Naive thymus-derived CD4-positive, alpha-beta T cell (primary cell): Measurements from ENCODE around the gene LZTS2. TPM values are rescaled to one million over a fixed set of nuclear protein-coding genes. Genes with fewer than 3 reads are reported as not detected.
A peak's percentile ranks its signal among the peaks of the same experiment; 100 is the strongest.

Experiments used
- ATAC-seq: fragments of 150-1000 bp; cut with Tn5 transposase; 2 replicates; pipeline ENCODE4 v1.10.0; 2021; ENCODE audit warnings: mild to moderate bottlenecking, moderate library complexity
- CTCF ChIA-PET: fragments of 350-600 bp; sonication (Branson Sonifier 250); formaldehyde crosslinking; loops from one replicate; lab custom pipeline; 2021; ENCODE audit warnings: antibody characterized with exemption; lab: Charles Lee
- POLR2A ChIA-PET: fragments of 350-600 bp; sonication (Branson Sonifier 250); formaldehyde crosslinking; loops from one replicate; lab custom pipeline; 2021; ENCODE audit warnings: antibody characterized with exemption, inconsistent platforms; lab: Charles Lee
- DNase-seq, 9 donors: peaks; one replicate each; pipeline versions ENCODE4 v3.0.0 to v3.0.0-alpha.2; 2020 to 2022; ENCODE audit warnings: mixed read lengths in 1 of 9
- H3K27ac ChIP-seq: one replicate; pipeline ENCODE4 v1.7.0; 2013; ENCODE audit warnings: mild to moderate bottlenecking, low read depth, low read length, moderate library complexity
- H3K27me3 ChIP-seq, 2 donors: one replicate each; pipeline ENCODE4 v1.7.0; 2013; ENCODE audit warnings: low read length in 2 of 2, mild to moderate bottlenecking in 2 of 2, moderate library complexity in 2 of 2; ENCODE audit not compliant: control insufficient read depth in 2 of 2, insufficient read depth in 2 of 2
- H3K36me3 ChIP-seq, 3 experiments: 1 replicate in 2 of 3; 2 replicates in 1 of 3; pipeline ENCODE4 v1.7.0; 2013; ENCODE audit warnings: low read length in 3 of 3, mild to moderate bottlenecking in 3 of 3, moderate library complexity in 1 of 3; ENCODE audit not compliant: insufficient read depth in 3 of 3, control insufficient read depth in 2 of 3
- H3K4me1 ChIP-seq, 2 donors: one replicate each; pipeline ENCODE4 v1.7.0; 2013; ENCODE audit warnings: low read length in 2 of 2, mild to moderate bottlenecking in 2 of 2, moderate library complexity in 1 of 2; ENCODE audit not compliant: control insufficient read depth in 2 of 2, insufficient read depth in 2 of 2
- H3K4me3 ChIP-seq: 2 replicates; pipeline ENCODE4 v1.7.0; 2013; ENCODE audit warnings: mild to moderate bottlenecking, low read length
- H3K9me3 ChIP-seq, 3 experiments: 1 replicate in 2 of 3; 2 replicates in 1 of 3; pipeline ENCODE4 v1.7.0; 2013; ENCODE audit warnings: low read length in 3 of 3; ENCODE audit not compliant: control insufficient read depth in 2 of 3
- H3K27ac Mint-ChIP-seq, 9 donors: one replicate each; pipeline ENCODE4 v1.8.0; 2020 to 2022; ENCODE audit warnings: mixed read lengths in 9 of 9, mild to moderate bottlenecking in 8 of 9, moderate library complexity in 5 of 9, inconsistent platforms in 2 of 9
- H3K27me3 Mint-ChIP-seq, 5 donors: one replicate each; pipeline ENCODE4 v1.8.0; 2021 to 2022; ENCODE audit warnings: mixed read lengths in 5 of 5, mild to moderate bottlenecking in 1 of 5
- H3K36me3 Mint-ChIP-seq, 5 donors: one replicate each; pipeline ENCODE4 v1.8.0; 2020 to 2022; ENCODE audit warnings: mixed read lengths in 5 of 5, mild to moderate bottlenecking in 3 of 5, inconsistent platforms in 1 of 5
- H3K4me1 Mint-ChIP-seq, 7 donors: one replicate each; pipeline ENCODE4 v1.8.0; 2020 to 2022; ENCODE audit warnings: mixed read lengths in 7 of 7, mild to moderate bottlenecking in 3 of 7, inconsistent platforms in 1 of 7
- H3K4me3 Mint-ChIP-seq, 10 donors: one replicate each; pipeline ENCODE4 v1.8.0; 2020 to 2022; ENCODE audit warnings: mild to moderate bottlenecking in 10 of 10, mixed read lengths in 10 of 10, moderate library complexity in 6 of 10, inconsistent platforms in 2 of 10
- H3K9me3 Mint-ChIP-seq, 11 donors: one replicate each; pipeline ENCODE4 v1.8.0; 2020 to 2022; ENCODE audit warnings: mixed read lengths in 11 of 11, mild to moderate bottlenecking in 4 of 11, inconsistent platforms in 1 of 11, moderate library complexity in 1 of 11
- intact Hi-C, 2 donors: fragments of 100-400 bp; cut with micrococcal nuclease; formaldehyde crosslinking; loops; one replicate each; pipeline ENCODE4 v1.15.1; 2023
- polyA plus RNA-seq, 2 donors: library from polyadenylated mRNA; unstranded; fragments of 300-500 nt; fragmentation: Illumina TruSeq; gene quantifications; one replicate each; pipeline ENCODE4 v1.2.3, GENCODE V29; 2021
- total RNA-seq, 6 experiments: library from RNA in 5 of 6; stranded (reverse) in 5 of 6; gene quantifications; 1 replicate in 5 of 6; 2 replicates in 1 of 6; pipeline ENCODE4 v1.2.3 and lab custom pipeline; 2021 to 2026

Gene LZTS2
- total and polyA plus RNA-seq, 7 experiments from 2014 or later, result 10.8 to 44.7 (median 25.5) TPM

DNA sequence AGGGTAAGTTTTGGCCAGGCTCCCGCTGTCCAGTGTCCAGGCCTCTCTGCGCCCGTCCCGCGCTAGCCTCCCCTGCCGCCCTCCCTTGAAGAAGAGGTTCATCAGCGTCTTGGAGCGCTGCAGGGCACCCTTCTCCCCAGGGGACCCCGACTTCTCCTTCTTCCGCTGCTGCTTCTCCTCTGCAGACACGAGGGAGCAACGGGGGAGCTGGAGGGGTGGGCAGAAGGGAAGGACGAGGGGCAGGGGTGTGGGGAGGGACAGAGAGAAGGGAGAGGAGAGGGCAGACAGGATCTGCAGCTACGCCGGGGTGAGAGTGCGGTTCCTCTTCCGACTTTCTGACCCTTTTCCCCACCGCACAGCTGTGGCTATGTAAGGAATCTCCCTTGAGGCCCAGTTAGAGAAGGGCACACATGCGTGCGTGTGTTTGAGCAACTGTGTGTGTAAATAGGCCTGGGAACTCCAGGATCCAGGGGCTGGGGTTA is 18.6 kb downstream of the LZTS2 start:
- no peaks in the 10 kb centered on the region for H3K36me3 Mint-ChIP-seq
- DNase-seq (no peak), ATAC-seq (peak; percentile 34)
- peaks cover 0 to 2% of the 10 kb centered on the region in 2 donors for H3K27me3 ChIP-seq
- H3K27me3 Mint-ChIP-seq, result peaks cover 48 to 54% (median 53%) of the 10 kb centered on the region in 5 donors
- no peaks in the 10 kb centered on the region for H3K36me3 ChIP-seq
- intact Hi-C loops, result loop anchor here in 1 of 2 donors (10.0 kb wide), 1 partner anchor 273 kb away; the partner anchor contains the start of gene PAX2
- no peaks in the 10 kb centered on the region for H3K9me3 Mint-ChIP-seq
- H3K4me1 Mint-ChIP-seq, result peaks cover 3 to 22% (median 14%) of the 10 kb centered on the region in 7 donors
- H3K4me1 ChIP-seq, result peaks cover 0 to 2% of the 10 kb centered on the region in 2 donors
- POLR2A ChIA-PET, result interaction anchor here (0.6 to 1.3 kb wide), 2 partner anchors 13 to 342 kb away, joined by 3 read pairs; partner anchors contain the start of genes PDZD7 and SFXN3
- no peak overlapping the region for H3K4me3 Mint-ChIP-seq
- no peaks in the 10 kb centered on the region for H3K9me3 ChIP-seq
- H3K27ac ChIP-seq, result no peak overlapping the region
- CTCF ChIA-PET, result interaction anchor here (1.0 to 2.4 kb wide), 3 partner anchors 14 to 42 kb away, joined by 3 to 12 read pairs (median 6); partner anchors contain the start of genes PDZD7 and SFXN3
- no peak overlapping the region for H3K27ac Mint-ChIP-seq
- no peak overlapping the region for H3K4me3 ChIP-seq

DNA sequence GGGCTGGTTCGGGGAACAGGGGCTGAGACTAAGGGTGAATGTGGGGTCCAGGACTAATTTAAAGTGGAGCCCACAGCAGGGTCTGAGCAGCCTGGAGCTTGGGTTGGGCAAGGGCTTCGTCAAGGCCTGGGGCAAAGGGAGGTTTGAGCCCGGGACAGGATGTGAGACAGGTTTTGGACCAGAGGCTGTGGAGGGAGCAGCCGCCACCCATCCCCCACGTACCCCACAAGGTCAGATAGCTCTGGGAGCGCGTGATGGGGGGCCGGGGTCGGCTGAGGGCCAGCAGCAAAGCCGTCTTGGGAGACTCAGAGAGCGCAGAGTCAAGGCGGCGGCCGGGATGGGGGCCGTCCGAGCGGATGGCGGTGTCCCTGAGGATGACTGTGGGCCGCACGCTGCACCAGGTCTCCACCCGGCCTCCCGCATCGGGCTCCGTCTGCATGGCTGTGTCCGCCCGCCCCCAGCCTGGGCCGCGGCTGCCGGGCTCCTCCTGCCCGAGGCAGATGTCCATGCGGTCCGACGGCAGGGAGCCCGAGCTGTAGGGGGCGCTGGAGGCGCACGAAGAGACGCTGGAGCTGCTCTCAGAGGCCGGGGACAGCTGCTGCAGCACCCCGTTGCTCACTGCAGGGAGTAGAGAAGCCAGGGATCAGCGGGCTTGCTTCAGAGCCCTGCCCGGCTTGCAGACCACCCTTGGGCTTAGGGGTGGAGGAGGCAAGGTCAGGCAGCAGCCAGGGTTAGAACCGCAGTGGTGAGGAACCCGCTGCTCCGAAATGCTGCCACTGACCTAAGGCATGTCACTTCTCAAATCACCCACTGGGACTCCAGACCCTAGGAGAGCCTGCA is 19.2 kb downstream of the LZTS2 start:
- Histone ChIP-seq H3K27me3 (peaks cover 0 to 2% of the 10 kb centered on the region in 2 donors), H3K27ac (no peak overlapping the region), H3K4me1 (no peaks in the 10 kb centered on the region), H3K4me3 (no peak overlapping the region), H3K36me3 (no peaks in the 10 kb centered on the region), H3K9me3 (no peaks in the 10 kb centered on the region)
- H3K9me3 Mint-ChIP-seq, result no peaks in the 10 kb centered on the region
- DNase-seq (peak in 8 of 9 donors; percentile 45 to 86 (median 56)), ATAC-seq (peak; percentile 80)
- no peak overlapping the region for H3K27ac Mint-ChIP-seq
- H3K36me3 Mint-ChIP-seq, result no peaks in the 10 kb centered on the region
- CTCF ChIA-PET, result interaction anchor here (0.5 to 2.4 kb wide), 7 partner anchors 10 to 346 kb away, joined by 3 to 12 read pairs (median 4); partner anchors contain the start of genes PDZD7 and SFXN3
- H3K27me3 Mint-ChIP-seq, result peaks cover 47 to 53% (median 52%) of the 10 kb centered on the region in 5 donors
- intact Hi-C loops, result loop anchor here (1.0 to 10.0 kb wide), 5 partner anchors 12 to 274 kb away; partner anchors contain the start of genes PDZD7 (in 2 of the 2), SFXN3 (in 2 of the 2) and PAX2 (in 1 of the 2)
- no peak overlapping the region for H3K4me3 Mint-ChIP-seq
- H3K4me1 Mint-ChIP-seq, result peaks cover 0 to 20% (median 10%) of the 10 kb centered on the region in 7 donors
- POLR2A ChIA-PET, result interaction anchor here (0.6 to 1.3 kb wide), 2 partner anchors 12 to 341 kb away, joined by 3 read pairs; partner anchors contain the start of genes PDZD7 and SFXN3

DNA sequence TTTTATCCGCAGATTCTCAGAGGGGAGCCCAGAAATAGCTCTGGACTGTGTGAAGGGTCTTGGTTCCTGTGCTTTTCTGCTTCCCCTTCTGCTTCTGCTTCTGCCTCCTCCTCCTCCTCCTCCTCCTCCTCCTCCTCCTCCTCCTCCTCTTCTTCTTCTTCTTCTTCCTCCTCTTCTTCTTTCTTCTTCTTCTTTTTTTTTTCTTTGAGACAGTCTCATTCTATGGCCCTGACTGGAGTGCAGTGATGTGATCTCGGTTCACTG is 19.8 kb downstream of the LZTS2 start:
- Histone ChIP-seq H3K4me3 (no peak overlapping the region), H3K27me3 (peaks cover 0 to 2% of the 10 kb centered on the region in 2 donors), H3K27ac (no peak overlapping the region), H3K36me3 (no peaks in the 10 kb centered on the region), H3K9me3 (no peaks in the 10 kb centered on the region), H3K4me1 (no peaks in the 10 kb centered on the region)
- DNase-seq (no peak), ATAC-seq (no peak)
- Mint-ChIP-seq H3K4me1 (peaks cover 0 to 16% (median 6%) of the 10 kb centered on the region in 7 donors), H3K4me3 (peak overlapping the region in 1 of 10 donors; percentile 50), H3K27me3 (peaks cover 47 to 53% (median 50%) of the 10 kb centered on the region in 5 donors), H3K9me3 (no peaks in the 10 kb centered on the region), H3K36me3 (no peaks in the 10 kb centered on the region), H3K27ac (no peak overlapping the region)
- intact Hi-C loops, result loop anchor here (1.0 to 10.0 kb wide), 5 partner anchors 12 to 275 kb away; partner anchors contain the start of genes PDZD7 (in 2 of the 2), SFXN3 (in 2 of the 2) and PAX2 (in 1 of the 2)
- ChIA-PET POLR2A (interaction anchor here (1.3 kb wide), 1 partner anchor 12 kb away, joined by 3 read pairs; the partner anchor contains the start of genes PDZD7 and SFXN3), CTCF (interaction anchor here (1.0 to 2.4 kb wide), 6 partner anchors 10 to 45 kb away, joined by 3 to 12 read pairs (median 4); partner anchors contain the start of genes PDZD7 and SFXN3)

DNA sequence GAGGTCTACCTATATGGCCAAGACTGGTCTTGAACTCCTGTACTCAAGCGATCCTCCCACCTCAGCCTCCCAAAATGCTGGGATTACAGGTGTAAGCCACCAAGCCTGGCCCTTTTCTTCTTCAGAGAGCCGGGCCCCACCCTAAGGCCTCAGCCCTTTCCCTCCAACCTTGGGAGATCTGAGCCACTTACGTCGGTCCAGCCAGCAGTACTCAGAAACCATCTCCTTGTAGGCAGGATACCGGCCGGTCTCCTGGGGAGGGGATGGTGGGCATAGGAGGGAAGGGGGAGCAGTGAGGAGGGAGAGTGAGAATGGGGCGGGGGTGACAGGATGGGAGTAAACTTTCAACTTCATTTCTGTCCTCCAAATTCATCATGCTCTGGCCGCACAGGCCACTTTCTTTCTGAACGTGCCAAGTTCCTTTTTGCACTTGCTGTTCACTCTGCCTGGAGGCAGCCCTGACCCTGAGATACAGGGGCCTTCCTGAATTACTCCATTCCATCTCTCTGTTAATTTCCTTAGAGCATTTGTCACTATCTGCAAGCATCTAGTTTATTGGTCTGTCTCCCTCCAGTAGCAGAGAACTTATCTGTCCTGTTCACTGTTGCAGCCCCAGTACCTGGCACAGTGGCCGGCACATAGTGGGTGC is 20.9 kb downstream of the LZTS2 start:
- Mint-ChIP-seq H3K36me3 (no peaks in the 10 kb centered on the region), H3K27me3 (peaks cover 36 to 46% (median 43%) of the 10 kb centered on the region in 5 donors), H3K9me3 (no peaks in the 10 kb centered on the region), H3K27ac (no peak overlapping the region), H3K4me3 (no peak overlapping the region), H3K4me1 (peaks cover 0 to 10% (median 4%) of the 10 kb centered on the region in 7 donors)
- POLR2A ChIA-PET, result no interaction called here
- peaks cover 0 to 2% of the 10 kb centered on the region in 2 donors for H3K27me3 ChIP-seq
- CTCF ChIA-PET, result interaction anchor here (0.6 to 2.4 kb wide), 3 partner anchors 11 to 676 kb away, joined by 4 to 12 read pairs (median 4); partner anchors contain the start of genes PDZD7 and SFXN3
- DNase-seq (no peak), ATAC-seq (no peak)
- H3K36me3 ChIP-seq, result no peaks in the 10 kb centered on the region
- no peaks in the 10 kb centered on the region for H3K4me1 ChIP-seq
- no peak overlapping the region for H3K4me3 ChIP-seq
- no peak overlapping the region for H3K27ac ChIP-seq
- intact Hi-C loops, result no loop called here
- no peaks in the 10 kb centered on the region for H3K9me3 ChIP-seq

DNA sequence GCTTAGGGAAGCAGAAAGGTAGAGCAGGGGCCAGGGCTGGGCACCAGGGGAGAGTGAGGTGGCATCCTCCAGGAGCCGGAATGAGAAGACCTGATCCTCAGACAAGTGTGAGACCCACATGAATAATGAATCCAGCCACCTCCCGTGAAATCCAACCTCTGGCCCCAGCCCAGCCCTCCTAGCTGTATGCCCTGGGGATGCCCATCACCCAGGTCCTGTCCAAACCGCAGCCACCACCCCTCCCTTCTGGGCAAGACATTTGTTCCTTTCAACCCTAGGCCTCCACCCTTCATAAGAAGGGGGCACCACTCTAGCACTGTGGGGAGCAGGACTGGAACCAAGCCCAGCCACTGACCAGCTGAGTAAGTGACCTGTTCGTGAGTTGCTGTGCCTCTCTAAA is 21.6 kb downstream of the LZTS2 start:
- Mint-ChIP-seq H3K27me3 (peaks cover 32 to 43% (median 39%) of the 10 kb centered on the region in 5 donors), H3K4me1 (peaks cover 0 to 10% (median 4%) of the 10 kb centered on the region in 7 donors), H3K36me3 (no peaks in the 10 kb centered on the region), H3K9me3 (no peaks in the 10 kb centered on the region), H3K27ac (no peak overlapping the region), H3K4me3 (no peak overlapping the region)
- Histone ChIP-seq H3K4me1 (no peaks in the 10 kb centered on the region), H3K27ac (no peak overlapping the region), H3K36me3 (no peaks in the 10 kb centered on the region), H3K9me3 (no peaks in the 10 kb centered on the region), H3K4me3 (no peak overlapping the region), H3K27me3 (peaks cover 0 to 2% of the 10 kb centered on the region in 2 donors)
- ChIA-PET CTCF (no interaction called here), POLR2A (no interaction called here)
- no peak for ATAC-seq
- intact Hi-C loops, result no loop called here
- DNase-seq, result no peak

DNA sequence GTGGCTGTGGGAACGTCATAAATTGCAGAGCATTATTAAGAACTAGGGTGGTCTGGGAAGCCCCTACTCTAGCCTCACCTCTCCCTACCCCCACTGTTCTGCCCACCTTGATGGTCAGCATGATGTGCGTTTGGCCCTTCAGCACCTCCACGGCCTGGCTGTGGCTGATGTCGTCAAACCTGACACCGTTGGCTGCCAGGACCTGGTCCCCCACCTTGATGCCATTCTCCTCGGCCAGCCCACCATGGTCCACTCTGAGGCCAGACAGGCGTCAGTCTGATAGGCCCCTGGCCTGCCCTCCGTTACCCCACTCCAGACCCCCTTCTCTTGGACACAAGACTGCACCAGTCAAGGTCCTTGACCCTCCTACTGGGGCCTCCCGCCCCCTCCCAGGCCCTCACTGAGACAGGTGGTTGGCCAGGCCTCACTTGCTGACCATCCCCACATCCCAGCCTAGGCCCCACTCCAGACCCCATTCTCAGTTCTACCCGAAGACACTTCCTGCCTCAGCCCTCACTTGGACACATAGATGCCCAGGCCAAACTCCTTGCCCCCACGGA is 22.2 kb downstream of the LZTS2 start:
- Mint-ChIP-seq H3K27me3 (peaks cover 26 to 37% (median 35%) of the 10 kb centered on the region in 5 donors), H3K4me1 (peaks cover 0 to 10% (median 4%) of the 10 kb centered on the region in 7 donors), H3K27ac (no peak overlapping the region), H3K9me3 (no peaks in the 10 kb centered on the region), H3K4me3 (no peak overlapping the region), H3K36me3 (no peaks in the 10 kb centered on the region)
- Histone ChIP-seq H3K4me3 (no peak overlapping the region), H3K4me1 (no peaks in the 10 kb centered on the region), H3K27me3 (peaks cover 0 to 2% of the 10 kb centered on the region in 2 donors), H3K36me3 (no peaks in the 10 kb centered on the region), H3K9me3 (no peaks in the 10 kb centered on the region), H3K27ac (no peak overlapping the region)
- intact Hi-C loops, result no loop called here
- ChIA-PET CTCF (no interaction called here), POLR2A (no interaction called here)
- no peak for DNase-seq
- ATAC-seq, result no peak
